Body of pancreas (tissue), 4 donors: ENCODE data around the gene RAI1.

Experiments used
- POLR2A ChIP-seq, 3 donors: fragments of 450-650 bp; IDR thresholded peaks; one replicate each; pipeline ENCODE4 v1.6.1; 2016; ENCODE audit warnings: antibody characterized with exemption in 3 of 3, mild to moderate bottlenecking in 2 of 3
- TF ChIP-seq, protein P1 (sequence below), 7 experiments: fragments of 450-650 bp in 4 of 7; fragments of 200-600 bp in 3 of 7; sonication (generic) in 3 of 7; IDR thresholded peaks; one replicate each; pipeline ENCODE4 v1.5.1; 2016 to 2019; ENCODE audit warnings: antibody characterized with exemption in 7 of 7

DNA sequence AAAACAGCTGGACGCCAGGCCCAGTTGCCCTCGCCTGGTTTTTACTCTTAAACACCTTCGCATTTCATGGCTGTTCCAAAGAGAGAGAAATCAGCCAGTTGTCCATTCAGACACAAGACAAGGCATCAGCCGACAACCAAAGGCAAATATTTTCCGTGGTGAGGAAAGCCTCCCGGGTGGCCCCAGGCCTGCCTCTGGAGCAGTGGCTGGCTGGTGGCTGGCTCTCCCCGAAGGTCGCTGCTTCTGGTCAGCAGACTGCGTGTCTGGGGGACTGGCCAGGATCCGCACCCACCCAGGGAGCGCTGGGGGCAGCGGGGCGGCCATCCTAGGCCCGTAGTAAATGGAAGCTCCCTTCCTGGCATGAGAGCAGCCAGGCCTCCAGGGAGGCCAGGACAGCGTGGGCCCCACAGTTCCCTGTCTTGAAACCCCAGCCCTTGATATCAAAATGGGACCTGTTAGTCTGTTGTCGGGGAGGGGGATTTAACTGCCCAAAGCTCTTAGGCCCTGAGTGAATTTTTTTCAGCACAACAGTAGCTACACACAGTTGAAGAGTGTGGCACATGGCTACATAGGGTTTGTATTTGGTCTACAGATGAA lies 97.9 kb downstream of the RAI1 start:
- TF ChIP-seq, protein P1, sequence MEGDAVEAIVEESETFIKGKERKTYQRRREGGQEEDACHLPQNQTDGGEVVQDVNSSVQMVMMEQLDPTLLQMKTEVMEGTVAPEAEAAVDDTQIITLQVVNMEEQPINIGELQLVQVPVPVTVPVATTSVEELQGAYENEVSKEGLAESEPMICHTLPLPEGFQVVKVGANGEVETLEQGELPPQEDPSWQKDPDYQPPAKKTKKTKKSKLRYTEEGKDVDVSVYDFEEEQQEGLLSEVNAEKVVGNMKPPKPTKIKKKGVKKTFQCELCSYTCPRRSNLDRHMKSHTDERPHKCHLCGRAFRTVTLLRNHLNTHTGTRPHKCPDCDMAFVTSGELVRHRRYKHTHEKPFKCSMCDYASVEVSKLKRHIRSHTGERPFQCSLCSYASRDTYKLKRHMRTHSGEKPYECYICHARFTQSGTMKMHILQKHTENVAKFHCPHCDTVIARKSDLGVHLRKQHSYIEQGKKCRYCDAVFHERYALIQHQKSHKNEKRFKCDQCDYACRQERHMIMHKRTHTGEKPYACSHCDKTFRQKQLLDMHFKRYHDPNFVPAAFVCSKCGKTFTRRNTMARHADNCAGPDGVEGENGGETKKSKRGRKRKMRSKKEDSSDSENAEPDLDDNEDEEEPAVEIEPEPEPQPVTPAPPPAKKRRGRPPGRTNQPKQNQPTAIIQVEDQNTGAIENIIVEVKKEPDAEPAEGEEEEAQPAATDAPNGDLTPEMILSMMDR (IDR thresholded peaks at IDR 0.05): no peak
- TF ChIP-seq POLR2A (IDR thresholded peaks at IDR 0.05): no peak
